AG09309 (cell line): ENCODE data around the gene MICU1.
A peak's percentile ranks its signal among the peaks of the same experiment; 100 is the strongest.
"Not testable (repeated sequence)": the region's sequence is repeated elsewhere in the genome, so short reads cannot be mapped to it uniquely, and the experiment has no call there.

Source experiments
- DNase-seq: peaks from one replicate; pipeline ENCODE4 v3.0.0-alpha.2; 2010; ENCODE audit warnings: low read depth
- H3K4me3 ChIP-seq: 2 replicates; pipeline ENCODE4 v1.5.1; 2011; ENCODE audit warnings: mild to moderate bottlenecking, low read depth, low read length, moderate library complexity; ENCODE audit not compliant: control insufficient read depth
- CTCF ChIP-seq: IDR thresholded peaks from 2 replicates; pipeline ENCODE4 v1.5.1; 2011; ENCODE audit warnings: mild to moderate bottlenecking, low read depth, low read length, inconsistent platforms; ENCODE audit not compliant: insufficient read depth, control insufficient read depth; ENCODE audit errors: missing control alignments

Gene MICU1

DNA sequence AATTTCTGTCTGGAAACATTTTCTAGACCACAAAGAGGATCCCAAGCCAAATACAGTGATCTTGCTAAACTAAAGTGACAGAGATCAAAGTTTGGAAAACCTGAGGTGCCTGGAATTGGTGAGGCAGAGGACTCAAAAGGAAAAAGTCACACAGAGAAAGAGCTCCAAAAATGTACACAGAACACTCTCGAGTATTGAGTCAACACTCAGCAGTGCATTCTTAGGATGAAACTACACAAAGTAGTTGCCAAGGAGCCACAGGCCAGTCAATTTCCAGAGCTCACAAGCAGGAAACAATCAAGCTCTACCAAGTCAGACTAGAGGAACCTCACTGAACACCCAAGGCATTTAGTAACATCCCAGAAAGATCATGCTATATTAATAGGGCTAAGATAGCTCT is 61.3 kb downstream of the MICU1 start:
- TF ChIP-seq CTCF, result no peak
- peak; percentile 35 for DNase-seq
- H3K4me3 ChIP-seq, result no peak overlapping the region

- no peak overlapping the region for H3K4me3 ChIP-seq
- no peak for DNase-seq
- no peak for TF ChIP-seq CTCF
Observed at GRCh38 chr10:72563327-72563932, 62.4 kb downstream of the MICU1 start.

- DNase-seq, result no peak
- no peak overlapping the region for H3K4me3 ChIP-seq
- TF ChIP-seq CTCF, result no peak
Observed at GRCh38 chr10:72561745-72562166, 64.1 kb downstream of the MICU1 start.

- TF ChIP-seq CTCF, result no peak
- peak; percentile 13 for DNase-seq
- H3K4me3 ChIP-seq, result no peak overlapping the region
Observed at GRCh38 chr10:72557362-72557761, 68.5 kb downstream of the MICU1 start.

- H3K4me3 ChIP-seq, result no peak overlapping the region
- DNase-seq, result peak; percentile 88
- TF ChIP-seq CTCF, result no peak
Observed at GRCh38 chr10:72552857-72553256, 73.0 kb downstream of the MICU1 start.

DNA sequence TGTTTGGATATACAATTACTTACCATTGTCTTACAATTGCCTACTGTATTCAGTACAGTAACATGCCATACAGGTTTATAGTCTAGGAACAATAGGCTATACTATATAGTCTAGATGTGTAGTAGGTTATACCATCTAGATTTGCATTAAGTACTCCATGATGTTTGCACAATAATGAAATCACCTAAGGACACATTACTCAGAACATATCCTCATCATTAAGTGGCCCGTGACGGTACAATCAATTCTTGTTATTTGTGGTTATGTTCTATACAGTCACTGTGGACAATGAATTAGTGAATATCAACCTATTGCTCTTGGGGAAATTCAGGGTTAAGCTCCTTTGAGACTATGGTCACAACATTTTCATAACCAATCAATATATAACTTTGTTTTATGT is 75.6 kb downstream of the MICU1 start:
- no peak for TF ChIP-seq CTCF
- no peak for DNase-seq
- H3K4me3 ChIP-seq, result no peak overlapping the region

DNA sequence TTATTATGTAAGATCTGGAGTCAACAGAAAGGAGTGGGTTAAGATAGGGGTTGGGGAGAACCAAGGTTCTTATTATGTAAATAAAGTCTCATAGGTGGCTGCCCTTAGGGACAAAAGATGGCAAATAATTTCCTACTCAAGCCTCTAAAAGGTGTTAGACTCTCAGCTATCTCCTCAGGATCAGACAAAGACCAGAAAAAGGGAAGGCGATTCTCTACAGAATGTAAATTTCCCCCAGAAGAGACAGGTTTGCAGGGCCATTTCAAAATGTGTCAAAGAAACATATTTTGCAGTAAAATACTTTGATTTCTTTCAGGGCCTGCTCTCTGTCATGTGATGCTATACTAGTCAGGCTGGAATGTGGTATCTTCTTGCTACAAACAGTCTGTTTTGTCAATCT is 80.3 kb downstream of the MICU1 start:
- H3K4me3 ChIP-seq, result no peak overlapping the region
- no peak for DNase-seq

DNA sequence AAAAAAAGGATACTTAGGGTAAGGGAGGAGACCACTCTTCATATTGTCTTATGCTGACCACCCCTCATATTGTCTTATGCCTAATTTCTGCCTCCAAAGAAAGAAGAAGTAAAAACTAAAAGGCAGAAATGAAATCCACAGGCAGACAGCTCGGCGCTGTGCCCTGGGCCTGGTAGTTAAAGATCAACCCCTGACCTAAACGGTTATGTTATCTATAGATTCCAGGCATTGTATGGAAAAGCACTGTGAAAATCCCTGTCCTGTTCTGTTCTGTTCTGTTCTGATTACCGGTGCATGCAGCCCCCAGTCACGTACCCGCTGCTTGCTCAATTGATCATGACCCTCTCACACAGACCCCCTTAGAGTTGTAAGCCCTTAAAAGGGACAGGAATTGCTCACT is 82.0 kb downstream of the MICU1 start:
- H3K4me3 ChIP-seq, DNase-seq: not testable (repeated sequence)

More for the DNA sequence above, 80.3 kb downstream of the MICU1 start:
- no peak for TF ChIP-seq CTCF
